GM23338 (cell line): ENCODE results near the gene TSPAN10. TPM values are rescaled to one million over a fixed set of nuclear protein-coding genes. Genes with fewer than 3 reads are reported as not detected.

Source experiments
- ATAC-seq: fragments of 200-7000 bp; cut with Tn5 transposase; 3 replicates; pipeline ENCODE4 v1.9.1; 2020
- DNase-seq: peaks from one replicate; pipeline ENCODE4 v3.0.0-alpha.2; 2015; ENCODE audit warnings: low spot score
- H2AFZ ChIP-seq: fragments of 200-600 bp; sonication (generic); 2 replicates; pipeline ENCODE4 v1.8.0; 2016; ENCODE audit warnings: antibody characterized with exemption, mild to moderate bottlenecking, moderate library complexity
- H3F3A ChIP-seq: fragments of 200-600 bp; sonication (generic); replicated peaks from 2 replicates; pipeline ENCODE4 v1.8.0; 2017; ENCODE audit warnings: antibody characterized with exemption, mixed run types, low read depth
- H3K27ac ChIP-seq: fragments of 200-600 bp; sonication (generic); 2 replicates; pipeline ENCODE4 v1.6.1; 2016; ENCODE audit warnings: low read depth
- H3K27me3 ChIP-seq: fragments of 200-600 bp; sonication (generic); 2 replicates; pipeline ENCODE4 v1.8.0; 2016; ENCODE audit warnings: mild to moderate bottlenecking, mixed run types, moderate library complexity; ENCODE audit not compliant: insufficient read depth
- H3K36me3 ChIP-seq: fragments of 200-600 bp; sonication (generic); 2 replicates; pipeline ENCODE4 v1.8.0; 2016; ENCODE audit warnings: mild to moderate bottlenecking; ENCODE audit not compliant: insufficient read depth
- H3K4me1 ChIP-seq: fragments of 200-600 bp; sonication (generic); 2 replicates; pipeline ENCODE4 v1.8.0; 2016; ENCODE audit warnings: mild to moderate bottlenecking, moderate library complexity; ENCODE audit not compliant: insufficient read depth
- H3K4me2 ChIP-seq: fragments of 200-600 bp; sonication (generic); 2 replicates; pipeline ENCODE4 v1.7.1; 2017; ENCODE audit warnings: mixed run types
- H3K4me3 ChIP-seq: fragments of 200-600 bp; sonication (generic); 2 replicates; pipeline ENCODE4 v1.6.1; 2016; ENCODE audit warnings: mixed run types
- H3K79me2 ChIP-seq: fragments of 200-600 bp; sonication (generic); replicated peaks from 2 replicates; pipeline ENCODE4 v1.8.0; 2017; ENCODE audit warnings: mild to moderate bottlenecking; ENCODE audit not compliant: insufficient read depth
- H3K9me2 ChIP-seq: fragments of 200-600 bp; sonication (generic); 2 replicates; pipeline ENCODE4 v1.8.0; 2017; ENCODE audit not compliant: insufficient read depth
- H4K20me1 ChIP-seq: fragments of 200-600 bp; sonication (generic); replicated peaks from 2 replicates; pipeline ENCODE4 v1.8.0; 2017; ENCODE audit warnings: mild to moderate bottlenecking; ENCODE audit not compliant: insufficient read depth
- H3K27ac Mint-ChIP-seq: 2 replicates; pipeline ENCODE4 v1.8.0; 2020; ENCODE audit warnings: inconsistent platforms, mild to moderate bottlenecking, moderate library complexity, mixed read lengths
- H3K27me3 Mint-ChIP-seq: 3 replicates; pipeline ENCODE4 v1.8.0; 2022; ENCODE audit warnings: low read depth, mild to moderate bottlenecking, moderate library complexity, mixed read lengths, inconsistent platforms; ENCODE audit not compliant: insufficient read depth, poor library complexity
- H3K36me3 Mint-ChIP-seq: 3 replicates; pipeline ENCODE4 v1.8.0; 2021; ENCODE audit warnings: low read depth, mild to moderate bottlenecking, inconsistent platforms, moderate library complexity, mixed read lengths
- H3K4me1 Mint-ChIP-seq: 3 replicates; pipeline ENCODE4 v1.8.0; 2020; ENCODE audit warnings: mild to moderate bottlenecking, inconsistent platforms, mixed read lengths
- H3K4me3 Mint-ChIP-seq: 3 replicates; pipeline ENCODE4 v1.8.0; 2021; ENCODE audit warnings: moderate library complexity, mild to moderate bottlenecking, inconsistent platforms, mixed read lengths
- H3K9me3 Mint-ChIP-seq: 3 replicates; pipeline ENCODE4 v1.8.0; 2020; ENCODE audit warnings: moderate library complexity, mild to moderate bottlenecking, inconsistent platforms, mixed read lengths
- CREB1 ChIP-seq: fragments of 250-450 bp; sonication (Bioruptor Pico); IDR thresholded peaks from 2 replicates; pipeline ENCODE4 v1.5.0; 2020; ENCODE audit warnings: low read depth, mild to moderate bottlenecking, moderate library complexity
- EZH2 ChIP-seq: fragments of 200-600 bp; sonication (generic); IDR thresholded peaks from one replicate; pipeline ENCODE4 v1.8.0; 2017; ENCODE audit warnings: antibody characterized with exemption, mild to moderate bottlenecking, low read depth; ENCODE audit not compliant: unreplicated experiment
- EZH2phosphoT487 ChIP-seq: fragments of 200-600 bp; sonication (generic); IDR thresholded peaks from one replicate; pipeline ENCODE4 v1.8.1; 2018; ENCODE audit warnings: antibody characterized with exemption; ENCODE audit not compliant: unreplicated experiment
- JUNB ChIP-seq: IDR thresholded peaks from one replicate; pipeline ENCODE4 v1.6.1; 2016; ENCODE audit warnings: antibody characterized with exemption; ENCODE audit not compliant: unreplicated experiment
- REST ChIP-seq: IDR thresholded peaks from one replicate; pipeline ENCODE4 v1.6.1; 2018; ENCODE audit warnings: antibody characterized with exemption; ENCODE audit not compliant: unreplicated experiment
- STAT1 ChIP-seq: IDR thresholded peaks from one replicate; pipeline ENCODE4 v1.6.1; 2016; ENCODE audit warnings: antibody characterized with exemption; ENCODE audit not compliant: unreplicated experiment
- ZNF462 ChIP-seq: fragments of 250-450 bp; sonication (Bioruptor Pico); IDR thresholded peaks from 2 replicates; pipeline ENCODE4 v1.5.0; 2020; ENCODE audit warnings: mild to moderate bottlenecking, moderate library complexity
- polyA plus RNA-seq: library from polyadenylated mRNA; unstranded; fragments of >200 nt; fragmentation: Nextera tagmentation; extraction: Ambion mirVana; gene quantifications from 2 replicates; pipeline ENCODE4 v1.2.1, GENCODE V29; 2016
- total RNA-seq: library from RNA; depleted of rRNA; stranded (reverse); fragments of >200 nt; shearing (Covaris generic); gene quantifications from 2 replicates; pipeline ENCODE4 v1.2.3, GENCODE V29; 2014

TSPAN10 gene
- total and polyA plus RNA-seq, 2 experiments from 2014 or later, result 0.66 to 1.2 TPM

- no peak for TF ChIP-seq CREB1 (CRISPR knock-in tag)
- no peak for TF ChIP-seq STAT1
- H3K4me1 ChIP-seq, result no peaks in the 10 kb centered on the region
- no peak overlapping the region for H3K27ac ChIP-seq
- H3F3A ChIP-seq, result peaks cover 12% of the 10 kb centered on the region; the same call in 1 of the 2 replicates
- H3K4me3 ChIP-seq, result no peak overlapping the region
- Mint-ChIP-seq H3K27me3 (peaks cover 14% of the 10 kb centered on the region), H3K27ac (no peak overlapping the region), H3K9me3 (no peaks in the 10 kb centered on the region), H3K36me3 (peaks cover 35% of the 10 kb centered on the region), H3K4me1 (peaks cover 5% of the 10 kb centered on the region; the same call in 2 of the 3 replicates), H3K4me3 (no peak overlapping the region)
- ATAC-seq (no peak), DNase-seq (no peak)
- H3K27me3 ChIP-seq, result no peaks in the 10 kb centered on the region
- no peaks in the 10 kb centered on the region for H3K9me2 ChIP-seq
- H3K4me2 ChIP-seq, result no peak overlapping the region
- peaks cover 7% of the 10 kb centered on the region; the same call in 1 of the 2 replicates for H3K36me3 ChIP-seq
- H3K79me2 ChIP-seq, result peaks cover 12% of the 10 kb centered on the region
- no peak overlapping the region for H2AFZ ChIP-seq
- H4K20me1 ChIP-seq, result peaks cover 3% of the 10 kb centered on the region; the same call in 1 of the 2 replicates
These were observed 39.9 kb downstream of the TSPAN10 start for GRCh38 chr17:81676906-81677305.

GRCh38 chr17:81680150-81680549, 43.2 kb downstream of the TSPAN10 start:
- Histone ChIP-seq H3K4me3 (no peak overlapping the region), H3K4me2 (no peak overlapping the region), H2AFZ (no peak overlapping the region), H3K79me2 (peaks cover 37% of the 10 kb centered on the region), H3K36me3 (no peaks in the 10 kb centered on the region), H3F3A (peaks cover 18% of the 10 kb centered on the region), H3K27ac (no peak overlapping the region; the same call in 1 of the 2 replicates), H3K27me3 (no peaks in the 10 kb centered on the region), H4K20me1 (peaks cover 4% of the 10 kb centered on the region; the same call in 1 of the 2 replicates), H3K4me1 (peaks cover 6% of the 10 kb centered on the region), H3K9me2 (no peaks in the 10 kb centered on the region)
- Mint-ChIP-seq H3K27me3 (peaks cover 16% of the 10 kb centered on the region), H3K9me3 (no peaks in the 10 kb centered on the region), H3K4me3 (no peak overlapping the region), H3K36me3 (peaks cover 17% of the 10 kb centered on the region), H3K27ac (no peak overlapping the region), H3K4me1 (peaks cover 17% of the 10 kb centered on the region)
- ATAC-seq (no peak), DNase-seq (no peak)
- TF ChIP-seq EZH2 (no peak), CREB1 (CRISPR knock-in tag) (no peak), EZH2phosphoT487 (no peak), ZNF462 (CRISPR knock-in tag) (no peak), REST (no peak), JUNB (no peak)
